Karpas-422 (cell line): ENCODE results near the gene RIMKLB. TPM values are rescaled to one million over a fixed set of nuclear protein-coding genes. Genes with fewer than 3 reads are reported as not detected.
A peak's percentile ranks its signal among the peaks of the same experiment; 100 is the strongest.

ENCODE experiments used
- DNase-seq: peaks from one replicate; pipeline ENCODE4 v3.0.0-alpha.2; 2015
- H2AFZ ChIP-seq: fragments of 200-600 bp; sonication (generic); 2 replicates; pipeline ENCODE4 v1.6.1; 2014; ENCODE audit warnings: antibody characterized with exemption, low read length, mixed read lengths
- H3K27ac ChIP-seq: fragments of 200-600 bp; sonication (generic); 2 replicates; pipeline ENCODE4 v1.5.1; 2014; ENCODE audit warnings: mild to moderate bottlenecking, low read length, moderate library complexity
- H3K27me3 ChIP-seq: fragments of 200-600 bp; sonication (generic); 2 replicates; pipeline ENCODE4 v1.6.1; 2014; ENCODE audit warnings: low read length, mixed read lengths
- H3K36me3 ChIP-seq: fragments of 200-600 bp; sonication (generic); 2 replicates; pipeline ENCODE4 v1.6.1; 2014; ENCODE audit warnings: low read length, mixed read lengths; ENCODE audit not compliant: insufficient read depth
- H3K4me1 ChIP-seq: fragments of 200-600 bp; sonication (generic); 2 replicates; pipeline ENCODE4 v1.6.1; 2014; ENCODE audit warnings: mild to moderate bottlenecking, low read length, mixed read lengths
- H3K4me2 ChIP-seq: fragments of 200-600 bp; sonication (generic); 2 replicates; pipeline ENCODE4 v1.6.1; 2014; ENCODE audit warnings: low read length, low read depth, mild to moderate bottlenecking; ENCODE audit not compliant: poor library complexity, severe bottlenecking
- H3K4me3 ChIP-seq: fragments of 200-600 bp; sonication (generic); 2 replicates; pipeline ENCODE4 v1.5.1; 2014; ENCODE audit warnings: mild to moderate bottlenecking, antibody characterized with exemption, low read length, mixed read lengths
- H3K79me2 ChIP-seq: fragments of 200-600 bp; sonication (generic); 2 replicates; pipeline ENCODE4 v1.6.1; 2014; ENCODE audit warnings: mild to moderate bottlenecking, low read length, mixed read lengths
- H3K9ac ChIP-seq: fragments of 200-600 bp; sonication (generic); 2 replicates; pipeline ENCODE4 v1.6.0; 2014; ENCODE audit warnings: low read length
- H3K9me2 ChIP-seq: fragments of 200-600 bp; sonication (generic), shearing (Covaris generic); replicated peaks from 2 replicates; pipeline ENCODE4 v1.6.0; 2014; ENCODE audit warnings: mild to moderate bottlenecking, low read length, moderate library complexity; ENCODE audit not compliant: insufficient read depth
- H3K9me3 ChIP-seq: fragments of 300-700, 200-600 bp; sonication (generic); 2 replicates; pipeline ENCODE4 v1.6.1; 2014; ENCODE audit warnings: low read length, mixed read lengths
- H4K20me1 ChIP-seq: fragments of 200-600 bp; sonication (generic); 2 replicates; pipeline ENCODE4 v1.6.1; 2014; ENCODE audit warnings: mild to moderate bottlenecking, antibody characterized with exemption, low read length, low read depth; ENCODE audit not compliant: insufficient read depth
- total RNA-seq: library from RNA; depleted of rRNA; stranded (reverse); fragments of >200 nt; shearing (Covaris generic); gene quantifications from 2 replicates; pipeline ENCODE4 v1.2.3, GENCODE V29; 2014; ENCODE audit warnings: low replicate concordance

The RIMKLB gene
- total RNA-seq, 1 experiment from 2014 or later: 0.89 TPM

DNA sequence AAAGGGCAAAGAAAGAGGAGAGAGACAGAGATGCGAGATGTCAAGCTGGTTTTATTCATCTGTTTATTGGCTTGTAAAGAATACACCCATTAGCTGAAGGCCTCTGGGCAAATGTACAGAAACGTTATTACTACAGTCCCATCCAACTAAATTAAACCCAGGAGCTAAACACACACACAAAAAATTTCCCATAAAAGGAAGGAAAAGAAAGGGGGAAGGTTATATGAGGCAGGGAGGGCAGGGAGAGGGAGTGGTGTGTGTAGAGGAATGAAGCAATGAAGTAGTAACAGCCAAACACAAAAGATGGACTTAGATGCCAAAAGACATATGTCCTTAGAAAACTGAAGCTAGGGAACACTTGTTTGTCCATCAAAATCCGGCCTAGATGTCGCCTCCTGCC, 32.0 kb upstream of the RIMKLB start:
- no peaks in the 10 kb centered on the region for H3K9me2 ChIP-seq
- no peak for DNase-seq
- H3K27ac ChIP-seq: no peak overlapping the region
- no peak overlapping the region for H2AFZ ChIP-seq
- H3K4me3 ChIP-seq: no peak overlapping the region
- no peaks in the 10 kb centered on the region for H3K79me2 ChIP-seq
- no peaks in the 10 kb centered on the region for H3K27me3 ChIP-seq
- H3K9ac ChIP-seq: no peak overlapping the region
- H4K20me1 ChIP-seq: no peaks in the 10 kb centered on the region
- no peaks in the 10 kb centered on the region for H3K9me3 ChIP-seq
- H3K4me1 ChIP-seq: peaks cover 15% of the 10 kb centered on the region
- H3K4me2 ChIP-seq: no peak overlapping the region
- no peaks in the 10 kb centered on the region for H3K36me3 ChIP-seq

DNA sequence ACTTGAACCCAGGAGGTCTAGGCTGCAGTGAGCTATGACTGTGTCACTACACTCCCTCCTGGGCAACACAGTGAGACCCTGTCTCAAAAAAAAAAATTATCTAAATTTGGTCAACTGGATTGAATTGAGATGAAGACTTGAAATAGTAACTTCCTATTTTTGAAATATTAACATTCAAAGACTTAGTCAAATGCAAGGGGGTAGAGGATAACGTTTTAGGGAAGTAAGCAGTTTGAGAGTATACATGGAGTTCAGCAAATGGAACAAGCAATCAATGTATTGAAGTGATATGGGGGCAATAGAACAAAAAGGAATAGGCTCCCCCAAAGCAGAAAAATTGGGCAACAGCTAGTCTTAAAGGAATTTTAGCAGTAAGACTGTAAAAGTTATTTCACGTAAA, 30.5 kb upstream of the RIMKLB start:
- H3K27ac ChIP-seq: no peak overlapping the region
- H3K79me2 ChIP-seq: no peaks in the 10 kb centered on the region
- no peak overlapping the region for H3K4me3 ChIP-seq
- peak; percentile 70 for DNase-seq
- H2AFZ ChIP-seq: no peak overlapping the region
- H3K36me3 ChIP-seq: no peaks in the 10 kb centered on the region
- no peaks in the 10 kb centered on the region for H3K27me3 ChIP-seq
- peak overlapping the region; percentile 39 for H3K4me2 ChIP-seq
- no peaks in the 10 kb centered on the region for H3K9me2 ChIP-seq
- H3K9me3 ChIP-seq: no peaks in the 10 kb centered on the region
- H3K9ac ChIP-seq: no peak overlapping the region
- no peaks in the 10 kb centered on the region for H4K20me1 ChIP-seq
- H3K4me1 ChIP-seq: peaks cover 15% of the 10 kb centered on the region

DNA sequence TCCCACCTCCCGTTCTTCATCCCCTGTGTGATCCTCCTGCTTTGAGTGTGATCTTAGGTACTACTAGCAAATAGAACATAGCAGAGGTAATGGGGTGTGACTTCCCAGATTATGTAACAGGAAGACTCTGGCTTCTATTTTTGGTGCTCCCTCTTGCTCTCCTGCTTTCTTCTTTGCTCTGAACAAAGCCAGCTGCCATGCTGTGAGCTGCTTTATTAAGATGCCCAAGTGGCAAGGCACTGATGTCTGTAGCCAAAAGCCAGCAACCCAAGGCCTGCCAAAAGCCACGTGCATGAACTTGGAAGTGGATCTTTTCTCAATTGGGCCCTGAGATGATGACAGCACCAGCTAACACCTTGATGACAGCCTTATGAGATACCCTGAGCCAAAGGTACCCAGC, 29.4 kb upstream of the RIMKLB start:
- H2AFZ ChIP-seq: no peak overlapping the region
- H3K4me2 ChIP-seq: no peak overlapping the region
- no peak for DNase-seq

DNA sequence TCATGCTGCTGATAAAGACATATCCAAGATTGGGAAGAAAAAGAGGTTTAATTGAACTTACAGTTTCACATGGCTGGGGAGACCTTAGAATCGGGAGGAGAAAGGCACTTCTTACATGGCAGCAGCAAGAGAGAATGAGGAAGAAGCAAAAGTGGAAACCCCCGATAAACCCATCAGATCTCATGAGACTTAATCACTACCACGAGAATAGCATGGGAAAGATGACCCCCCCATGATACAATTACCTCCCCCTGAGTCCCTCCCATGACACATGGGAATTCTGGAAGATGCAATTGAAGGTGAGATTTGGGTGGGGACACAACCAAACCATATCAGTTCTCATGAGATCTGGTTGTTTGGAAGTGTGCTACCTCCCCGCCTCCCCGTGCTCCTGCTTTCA, 25.4 kb upstream of the RIMKLB start:
- Histone ChIP-seq H3K36me3 (no peaks in the 10 kb centered on the region), H3K4me1 (peaks cover 10% of the 10 kb centered on the region), H3K9ac (no peak overlapping the region), H4K20me1 (no peaks in the 10 kb centered on the region), H3K9me3 (no peaks in the 10 kb centered on the region), H3K4me3 (no peak overlapping the region), H3K79me2 (no peaks in the 10 kb centered on the region), H3K9me2 (no peaks in the 10 kb centered on the region), H3K4me2 (no peak overlapping the region), H3K27ac (no peak overlapping the region), H3K27me3 (no peaks in the 10 kb centered on the region), H2AFZ (no peak overlapping the region)
- no peak for DNase-seq

More for the DNA sequence above, 29.4 kb upstream of the RIMKLB start:
- Histone ChIP-seq H3K4me1 (peaks cover 15% of the 10 kb centered on the region), H3K4me3 (no peak overlapping the region), H3K27ac (no peak overlapping the region), H3K79me2 (no peaks in the 10 kb centered on the region), H3K9ac (no peak overlapping the region), H3K36me3 (no peaks in the 10 kb centered on the region), H3K9me3 (no peaks in the 10 kb centered on the region), H3K9me2 (no peaks in the 10 kb centered on the region), H4K20me1 (no peaks in the 10 kb centered on the region), H3K27me3 (no peaks in the 10 kb centered on the region)

DNA sequence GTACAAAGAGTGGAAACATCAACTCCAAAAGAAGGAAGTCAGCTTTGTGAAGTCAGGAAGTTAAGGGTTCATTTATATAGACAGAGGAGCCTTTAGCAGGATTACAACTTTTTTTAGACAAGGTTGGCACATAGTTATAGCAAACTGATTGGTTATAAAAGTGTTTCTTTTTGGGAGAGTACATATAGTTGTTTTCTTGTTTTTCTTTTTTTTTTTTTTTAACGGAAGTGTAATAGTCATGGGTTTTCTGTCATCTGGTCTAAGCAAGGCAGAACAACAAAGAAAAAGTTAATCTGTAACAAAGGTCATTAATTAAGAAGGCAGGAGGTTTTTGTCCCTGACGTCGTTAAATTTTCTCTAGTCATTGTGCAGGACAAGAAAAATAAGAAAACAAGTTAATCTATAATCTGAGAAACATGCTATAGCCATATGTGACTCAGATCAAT, 22.2 kb upstream of the RIMKLB start:
- Histone ChIP-seq H3K9me3 (no peaks in the 10 kb centered on the region), H4K20me1 (no peaks in the 10 kb centered on the region), H3K4me2 (no peak overlapping the region), H3K27me3 (no peaks in the 10 kb centered on the region), H3K27ac (no peak overlapping the region), H3K79me2 (no peaks in the 10 kb centered on the region), H3K4me1 (no peaks in the 10 kb centered on the region), H3K4me3 (no peak overlapping the region), H3K9ac (no peak overlapping the region), H3K36me3 (no peaks in the 10 kb centered on the region), H2AFZ (no peak overlapping the region), H3K9me2 (no peaks in the 10 kb centered on the region)
- no peak for DNase-seq

DNA sequence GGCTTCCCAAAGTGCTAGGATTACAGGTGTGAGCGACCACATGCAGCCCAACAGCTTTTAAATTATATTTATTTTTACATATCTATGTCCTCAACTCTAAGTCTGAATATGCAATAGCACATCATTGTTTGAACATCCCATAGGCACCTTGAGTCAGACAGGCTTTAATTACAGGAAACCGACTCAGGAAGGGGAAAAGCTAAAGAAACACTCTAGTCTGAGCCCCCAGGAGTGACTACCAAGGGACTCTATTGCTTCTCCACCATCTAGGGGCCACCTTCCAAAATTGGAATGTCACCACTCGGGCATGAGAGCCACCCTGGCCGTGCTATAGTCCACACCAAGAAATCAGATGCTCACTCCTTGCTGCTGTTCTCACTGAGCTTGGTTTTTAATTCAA, 21.1 kb upstream of the RIMKLB start:
- H3K27me3 ChIP-seq: no peaks in the 10 kb centered on the region
- no peak overlapping the region for H3K4me2 ChIP-seq
- no peaks in the 10 kb centered on the region for H4K20me1 ChIP-seq
- no peaks in the 10 kb centered on the region for H3K9me2 ChIP-seq
- H3K4me1 ChIP-seq: no peaks in the 10 kb centered on the region
- H2AFZ ChIP-seq: no peak overlapping the region
- H3K4me3 ChIP-seq: no peak overlapping the region
- H3K36me3 ChIP-seq: no peaks in the 10 kb centered on the region
- DNase-seq: no peak
- H3K79me2 ChIP-seq: no peaks in the 10 kb centered on the region
- no peaks in the 10 kb centered on the region for H3K9me3 ChIP-seq
- H3K9ac ChIP-seq: no peak overlapping the region
- no peak overlapping the region for H3K27ac ChIP-seq

DNA sequence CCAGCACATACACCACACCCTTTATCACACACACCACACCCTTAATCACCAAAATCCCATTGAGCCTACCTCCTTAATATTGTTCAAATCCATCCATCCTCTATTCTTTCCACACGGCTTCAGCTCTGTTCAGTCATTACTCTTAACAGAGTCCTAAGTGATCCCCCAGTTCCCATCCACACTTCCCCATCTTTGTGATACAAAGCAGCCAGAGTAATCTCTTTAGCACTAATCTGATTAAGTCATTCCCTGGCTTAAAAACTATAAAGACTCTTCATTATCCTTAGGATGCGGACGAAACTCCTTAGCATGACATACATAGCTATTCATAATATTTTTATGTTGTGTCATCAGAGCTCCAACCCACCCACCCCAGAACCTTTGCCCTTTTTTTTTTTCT, 20.4 kb upstream of the RIMKLB start:
- H4K20me1 ChIP-seq: no peaks in the 10 kb centered on the region
- H3K4me1 ChIP-seq: no peaks in the 10 kb centered on the region
- no peaks in the 10 kb centered on the region for H3K9me2 ChIP-seq
- H2AFZ ChIP-seq: no peak overlapping the region
- no peaks in the 10 kb centered on the region for H3K79me2 ChIP-seq
- H3K9ac ChIP-seq: no peak overlapping the region
- H3K4me3 ChIP-seq: no peak overlapping the region
- H3K9me3 ChIP-seq: no peaks in the 10 kb centered on the region
- no peaks in the 10 kb centered on the region for H3K27me3 ChIP-seq
- H3K36me3 ChIP-seq: no peaks in the 10 kb centered on the region
- H3K27ac ChIP-seq: no peak overlapping the region
- DNase-seq: no peak
- H3K4me2 ChIP-seq: no peak overlapping the region

DNA sequence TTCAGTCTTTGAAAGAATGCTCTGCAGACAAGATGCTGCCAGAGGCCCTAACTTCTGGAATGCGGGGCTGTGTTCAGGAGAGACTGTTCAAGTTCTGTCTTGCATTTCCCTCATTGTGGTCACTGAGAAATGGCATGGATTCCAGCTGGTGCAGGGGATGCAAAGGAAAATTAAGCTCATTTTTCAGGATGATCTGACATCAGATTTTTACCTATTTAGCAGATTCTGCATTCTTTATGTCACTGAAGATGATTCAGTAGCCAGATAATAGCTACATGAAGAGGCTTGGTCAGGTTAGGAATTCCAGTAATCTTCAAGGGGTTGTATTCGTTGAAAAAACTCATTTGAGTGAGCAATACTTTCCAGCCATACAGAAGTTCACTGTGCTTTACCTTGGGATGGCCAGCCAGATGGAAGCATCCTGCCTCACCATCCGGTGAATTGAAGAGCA, 19.1 kb upstream of the RIMKLB start:
- Histone ChIP-seq H3K4me3 (no peak overlapping the region), H3K4me2 (no peak overlapping the region), H3K27ac (no peak overlapping the region), H2AFZ (no peak overlapping the region), H3K27me3 (no peaks in the 10 kb centered on the region), H3K36me3 (no peaks in the 10 kb centered on the region), H3K79me2 (no peaks in the 10 kb centered on the region), H3K9me3 (no peaks in the 10 kb centered on the region), H3K9me2 (no peaks in the 10 kb centered on the region), H3K4me1 (no peaks in the 10 kb centered on the region), H4K20me1 (no peaks in the 10 kb centered on the region), H3K9ac (no peak overlapping the region)
- DNase-seq: no peak

DNA sequence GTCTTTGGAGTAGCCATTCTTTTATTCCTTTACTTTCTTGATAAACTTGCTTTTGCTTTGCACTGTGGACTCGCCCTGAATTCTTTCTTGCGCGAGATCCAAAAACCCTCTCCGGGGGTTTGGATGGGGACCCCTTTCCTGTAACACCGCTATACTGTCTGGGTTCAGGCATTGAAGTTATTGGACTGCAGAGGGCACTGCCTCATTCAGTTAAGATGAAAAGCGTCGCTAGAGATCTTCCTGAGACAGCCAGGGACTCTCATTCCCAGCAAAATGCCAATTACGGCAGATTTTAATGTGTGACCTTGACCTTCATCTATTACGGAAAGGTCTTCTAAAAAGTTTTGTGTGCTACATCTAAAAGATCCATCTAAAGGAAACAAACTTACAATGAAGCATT, 17.3 kb upstream of the RIMKLB start:
- no peak for DNase-seq
- no peak overlapping the region for H3K9ac ChIP-seq
- H2AFZ ChIP-seq: no peak overlapping the region
- H3K79me2 ChIP-seq: no peaks in the 10 kb centered on the region
- H3K4me1 ChIP-seq: no peaks in the 10 kb centered on the region
- H3K4me2 ChIP-seq: no peak overlapping the region
- H3K27me3 ChIP-seq: no peaks in the 10 kb centered on the region
- H3K27ac ChIP-seq: no peak overlapping the region
- H3K4me3 ChIP-seq: no peak overlapping the region
- H3K9me3 ChIP-seq: no peaks in the 10 kb centered on the region
- H3K36me3 ChIP-seq: no peaks in the 10 kb centered on the region
- no peaks in the 10 kb centered on the region for H3K9me2 ChIP-seq
- H4K20me1 ChIP-seq: no peaks in the 10 kb centered on the region
